NCI-H2107 treated with DMSO at 0.1 percent for 48 hours (cell line): ENCODE data around the gene ACE2.

Experiments used
- DNase-seq: peaks from one replicate; lab custom pipeline; 2025; ENCODE audit not compliant: unreplicated experiment; lab: John Stamatoyannopoulos, UW

The ACE2 gene

DNA sequence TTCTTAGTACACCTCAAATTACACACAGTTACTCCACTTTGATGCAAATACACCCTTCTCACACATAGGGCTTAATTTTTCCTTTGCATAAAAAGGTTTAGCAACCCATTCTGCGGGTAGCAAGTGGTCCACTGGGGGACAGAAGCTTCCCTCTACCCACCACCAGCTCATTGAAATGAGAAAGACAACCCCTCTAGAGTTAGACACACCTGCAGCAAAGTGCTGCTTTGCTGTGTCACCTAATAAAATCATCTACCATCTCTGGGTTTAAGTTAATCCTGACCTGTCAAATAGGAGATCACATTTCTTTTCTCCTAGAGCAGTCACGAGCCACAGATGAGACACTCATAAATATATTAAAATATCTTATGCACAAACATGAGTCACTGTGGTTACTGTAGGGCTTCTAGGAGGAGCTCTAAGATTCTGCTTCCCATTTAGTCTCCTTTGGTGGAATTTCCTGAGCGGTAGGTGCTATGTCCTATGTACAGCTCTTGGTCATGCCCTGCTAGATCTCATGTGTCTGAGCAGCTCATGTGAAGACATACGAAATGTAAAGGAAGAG lies 88.3 kb downstream of the ACE2 start:
- no peak for DNase-seq

DNA sequence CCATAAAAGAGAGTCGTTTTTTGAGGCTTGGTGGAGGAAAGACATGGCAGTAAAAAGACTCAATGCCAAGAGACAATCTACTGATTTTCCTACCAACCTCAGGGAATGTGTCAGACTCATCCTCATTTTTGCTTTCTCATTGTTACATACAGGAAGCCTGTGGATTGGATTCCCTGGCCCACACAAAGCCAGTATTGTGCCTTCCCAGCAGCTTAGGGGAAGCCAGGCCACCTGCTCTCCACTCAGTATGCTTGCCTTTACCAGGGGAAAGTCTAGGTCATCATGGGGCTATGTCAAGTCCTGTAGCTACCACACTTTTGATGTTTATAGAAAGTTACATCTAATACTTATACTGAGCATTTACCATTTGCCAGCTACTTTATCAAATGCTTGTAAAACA lies 89.2 kb downstream of the ACE2 start:
- no peak for DNase-seq
